CD4-positive, alpha-beta T cell treated with Interferon gamma for 1 hour (primary cell): Measurements from ENCODE around the gene PTPRC.

Experiments used
- DNase-seq: peaks from one replicate; pipeline ENCODE4 v3.0.0-alpha.2; 2020

Gene PTPRC

GRCh38 chr1:198711837-198712236 is 73.0 kb downstream of the PTPRC start:
- DNase-seq: no peak

- no peak for DNase-seq
These were observed 74.2 kb downstream of the PTPRC start for GRCh38 chr1:198713081-198713480.

GRCh38 chr1:198714271-198714670 is 75.4 kb downstream of the PTPRC start:
- no peak for DNase-seq

GRCh38 chr1:198716051-198716450 is 77.2 kb downstream of the PTPRC start:
- no peak for DNase-seq

- DNase-seq: no peak
These were observed 78.7 kb downstream of the PTPRC start for GRCh38 chr1:198717510-198717909.

GRCh38 chr1:198723127-198723526 is 84.3 kb downstream of the PTPRC start:
- no peak for DNase-seq

- DNase-seq: no peak
These were observed 86.2 kb downstream of the PTPRC start for GRCh38 chr1:198725090-198725489.

- no peak for DNase-seq
These were observed 87.6 kb downstream of the PTPRC start for GRCh38 chr1:198726455-198726854.

- no peak for DNase-seq
These were observed 90.5 kb downstream of the PTPRC start for GRCh38 chr1:198729195-198729863.

- no peak for DNase-seq
These were observed 92.1 kb downstream of the PTPRC start for GRCh38 chr1:198730952-198731351.

GRCh38 chr1:198734323-198735008 is 95.6 kb downstream of the PTPRC start:
- no peak for DNase-seq

- DNase-seq: no peak
These were observed 102.9 kb downstream of the PTPRC start for GRCh38 chr1:198741744-198742143.

- no peak for DNase-seq
These were observed 108.3 kb downstream of the PTPRC start for GRCh38 chr1:198747127-198747526.

GRCh38 chr1:198749279-198749678 is 110.4 kb downstream of the PTPRC start:
- no peak for DNase-seq

GRCh38 chr1:198750081-198750480 is 111.2 kb downstream of the PTPRC start:
- no peak for DNase-seq

- DNase-seq: no peak
These were observed 112.9 kb downstream of the PTPRC start for GRCh38 chr1:198751741-198752140.

GRCh38 chr1:198754670-198755069 is 115.8 kb downstream of the PTPRC start:
- no peak for DNase-seq

- no peak for DNase-seq
These were observed 116.9 kb downstream of the PTPRC start for GRCh38 chr1:198755715-198756114.

GRCh38 chr1:198756470-198756869 is 117.6 kb downstream of the PTPRC start:
- no peak for DNase-seq

- no peak for DNase-seq
These were observed 123.2 kb downstream of the PTPRC start for GRCh38 chr1:198761859-198762616.

GRCh38 chr1:198763298-198763714 is 124.5 kb downstream of the PTPRC start:
- DNase-seq: no peak

GRCh38 chr1:198764748-198765147 is 125.9 kb downstream of the PTPRC start:
- no peak for DNase-seq

- DNase-seq: no peak
These were observed 126.6 kb downstream of the PTPRC start for GRCh38 chr1:198765416-198765815.

- DNase-seq: no peak
These were observed 132.8 kb downstream of the PTPRC start for GRCh38 chr1:198771563-198772153.
